Measurements from ENCODE around the gene TTLL5. TPM values are rescaled to one million over a fixed set of nuclear protein-coding genes. Genes with fewer than 3 reads are reported as not detected.

TTLL5 gene
- total RNA-seq, 2 experiments from 2014 or later, result 19.8 to 26.4 TPM

- TF ChIP-seq CTCF (IDR thresholded peaks at IDR 0.05), result no peak
- Mint-ChIP-seq H3K36me3 (ENCODE audit: low read depth) (peaks cover 59% of the 10 kb centered on the region), H3K4me3 (no peak overlapping the region), H3K9me3 (no peaks in the 10 kb centered on the region), H3K4me1 (ENCODE audit: low read depth) (no peaks in the 10 kb centered on the region), H3K27ac (no peak overlapping the region), H3K27me3 (no peaks in the 10 kb centered on the region)
- ATAC-seq (ENCODE audit: poor library complexity) (no peak), DNase-seq (no peak)
- peaks cover 12% of the 10 kb centered on the region for H3K36me3 ChIP-seq (ENCODE audit: insufficient read depth, low read length)
- H3K4me3 ChIP-seq (ENCODE audit: low read length), result no peak overlapping the region
- POLR2A ChIA-PET, result no interaction called here
- no peaks in the 10 kb centered on the region for H3K27me3 ChIP-seq (ENCODE audit: control insufficient read depth in 1 of 2, insufficient read depth in 2 of 2, low read length in 2 of 2)
- no peaks in the 10 kb centered on the region for H3K9me3 ChIP-seq (ENCODE audit: control insufficient read depth in 1 of 2, insufficient read depth in 1 of 2, low read length in 2 of 2)
- no peaks in the 10 kb centered on the region for H3K4me1 ChIP-seq (ENCODE audit: insufficient read depth, low read length)
- CTCF ChIA-PET, result no interaction called here
- intact Hi-C loops (cut with DNase I, micrococcal nuclease), result no loop called here
- no peak overlapping the region for H3K27ac ChIP-seq (ENCODE audit: low read depth in 1 of 2, low read length in 2 of 2)
Observed at GRCh38 chr14:75702122-75702521, 41.1 kb downstream of the TTLL5 start.

DNA sequence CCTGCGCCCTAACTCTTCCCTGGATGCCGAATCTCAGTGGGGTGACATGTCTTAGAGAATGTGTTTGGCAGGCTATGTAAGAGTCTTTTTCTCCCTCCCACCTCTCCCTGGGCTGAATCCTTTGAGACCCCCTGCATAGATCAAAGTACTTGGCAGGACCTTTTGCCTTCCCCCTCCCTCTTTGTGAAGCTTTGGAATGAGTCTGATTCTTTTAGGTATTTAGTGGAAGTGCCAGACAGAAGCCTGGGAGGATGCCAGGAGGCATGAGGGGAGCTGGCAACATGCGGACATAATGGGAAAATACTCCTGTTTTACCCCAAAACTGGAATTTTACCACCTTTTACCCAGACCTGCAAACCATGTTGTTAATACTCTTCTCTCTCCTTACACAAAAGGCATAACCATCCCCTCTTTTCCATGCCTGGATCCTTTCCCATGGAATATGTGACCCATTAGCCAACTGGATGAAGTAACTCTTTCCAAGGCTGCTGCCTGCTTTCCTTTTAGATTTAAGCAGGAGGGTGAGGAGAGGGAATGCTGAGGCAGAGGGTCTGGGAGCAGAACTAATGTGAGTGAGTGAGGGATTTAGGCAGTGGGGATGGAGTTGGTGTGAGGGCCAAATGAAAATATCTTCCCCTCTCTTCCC is 41.7 kb downstream of the TTLL5 start:
- Histone ChIP-seq H3K27me3 (ENCODE audit: control insufficient read depth in 1 of 2, insufficient read depth in 2 of 2, low read length in 2 of 2) (no peaks in the 10 kb centered on the region), H3K4me1 (ENCODE audit: insufficient read depth, low read length) (no peaks in the 10 kb centered on the region), H3K27ac (ENCODE audit: low read depth in 1 of 2, low read length in 2 of 2) (no peak overlapping the region), H3K9me3 (ENCODE audit: control insufficient read depth in 1 of 2, insufficient read depth in 1 of 2, low read length in 2 of 2) (no peaks in the 10 kb centered on the region), H3K36me3 (ENCODE audit: insufficient read depth, low read length) (peaks cover 12% of the 10 kb centered on the region), H3K4me3 (ENCODE audit: low read length) (no peak overlapping the region)
- H3K4me1 Mint-ChIP-seq (ENCODE audit: low read depth), result no peaks in the 10 kb centered on the region
- H3K4me3 Mint-ChIP-seq, result no peak overlapping the region
- peaks cover 57% of the 10 kb centered on the region for H3K36me3 Mint-ChIP-seq (ENCODE audit: low read depth)
- H3K27ac Mint-ChIP-seq, result no peak overlapping the region
- intact Hi-C loops (cut with DNase I, micrococcal nuclease), result no loop called here
- ATAC-seq (ENCODE audit: poor library complexity) (no peak), DNase-seq (no peak)
- CTCF ChIA-PET, result no interaction called here
- H3K27me3 Mint-ChIP-seq, result no peaks in the 10 kb centered on the region
- H3K9me3 Mint-ChIP-seq, result no peaks in the 10 kb centered on the region
- POLR2A ChIA-PET, result no interaction called here
- no peak for TF ChIP-seq CTCF (IDR thresholded peaks at IDR 0.05)

DNA sequence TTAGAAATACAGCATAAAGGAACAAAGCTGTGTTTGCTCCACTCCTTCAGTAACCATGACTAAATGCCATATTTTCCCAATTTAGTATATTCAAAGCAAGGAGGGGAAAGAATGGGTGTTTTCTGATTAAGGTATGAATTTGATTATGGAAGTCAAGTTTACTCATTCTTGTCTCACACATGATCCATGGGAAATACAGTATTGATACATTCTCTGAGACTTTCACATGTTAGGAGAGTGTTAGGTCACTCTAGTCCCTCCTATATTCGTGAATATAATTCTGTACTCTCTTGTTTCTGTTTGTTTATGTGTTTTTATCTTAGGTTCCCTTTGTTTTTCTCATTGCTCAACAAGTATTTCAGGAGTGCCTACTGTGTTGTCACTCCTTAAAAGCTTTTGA is 42.4 kb downstream of the TTLL5 start:
- Histone ChIP-seq H3K9me3 (ENCODE audit: control insufficient read depth in 1 of 2, insufficient read depth in 1 of 2, low read length in 2 of 2) (no peaks in the 10 kb centered on the region), H3K4me3 (ENCODE audit: low read length) (no peak overlapping the region), H3K27me3 (ENCODE audit: control insufficient read depth in 1 of 2, insufficient read depth in 2 of 2, low read length in 2 of 2) (no peaks in the 10 kb centered on the region), H3K27ac (ENCODE audit: low read depth in 1 of 2, low read length in 2 of 2) (no peak overlapping the region), H3K36me3 (ENCODE audit: insufficient read depth, low read length) (peaks cover 12% of the 10 kb centered on the region), H3K4me1 (ENCODE audit: insufficient read depth, low read length) (no peaks in the 10 kb centered on the region)
- no peak for TF ChIP-seq CTCF (IDR thresholded peaks at IDR 0.05)
- no peak for ATAC-seq (ENCODE audit: poor library complexity)
- no peaks in the 10 kb centered on the region for H3K9me3 Mint-ChIP-seq
- no peaks in the 10 kb centered on the region for H3K4me1 Mint-ChIP-seq (ENCODE audit: low read depth)
- H3K36me3 Mint-ChIP-seq (ENCODE audit: low read depth), result peaks cover 52% of the 10 kb centered on the region
- no peak for DNase-seq
- no peak overlapping the region for H3K4me3 Mint-ChIP-seq
- CTCF ChIA-PET, result interaction anchor here (0.6 kb wide), 1 partner anchor 785 kb away, joined by 3 read pairs; no protein-coding TSS in a partner anchor
- no peak overlapping the region for H3K27ac Mint-ChIP-seq
- POLR2A ChIA-PET, result no interaction called here
- H3K27me3 Mint-ChIP-seq, result no peaks in the 10 kb centered on the region
- intact Hi-C loops (cut with DNase I, micrococcal nuclease), result no loop called here

Data from CD4-positive, alpha-beta T cell (primary cell).